Stomach (tissue), 9 donors: ENCODE data around the gene WASHC1. TPM values are rescaled to one million over a fixed set of nuclear protein-coding genes. Genes with fewer than 3 reads are reported as not detected.
"Not testable (repeated sequence)": the region's sequence is repeated elsewhere in the genome, so short reads cannot be mapped to it uniquely, and the experiment has no call there.

Experiments
- DNase-seq, 2 donors: peaks; one replicate each; pipeline versions ENCODE4 v3.0.0 to v3.0.0-alpha.2; 2013 to 2019
- H3K27ac ChIP-seq, 5 donors: fragments of 200-600 bp in 4 of 5; sonication (generic) in 4 of 5; one replicate each; pipeline ENCODE4 v1.5.1; 2013 to 2019; ENCODE audit warnings: mild to moderate bottlenecking in 1 of 5, moderate library complexity in 1 of 5
- H3K27me3 ChIP-seq, 3 donors: fragments of 200-600 bp; sonication (generic); one replicate each; pipeline ENCODE4 v1.5.1; 2017 to 2019; ENCODE audit warnings: mixed run types in 1 of 3
- H3K36me3 ChIP-seq, 4 donors: fragments of 200-600 bp; sonication (generic); 1 replicate in 3 of 4; 2 replicates in 1 of 4; pipeline ENCODE4 v1.5.1; 2016 to 2019
- H3K4me1 ChIP-seq, 4 donors: fragments of 200-600 bp; sonication (generic); one replicate each; pipeline ENCODE4 v1.5.1; 2016 to 2019
- H3K4me3 ChIP-seq, 4 donors: fragments of 200-600 bp; sonication (generic) in 3 of 4; one replicate each; pipeline ENCODE4 v1.5.1; 2016 to 2019; ENCODE audit warnings: mild to moderate bottlenecking in 1 of 4
- H3K9me3 ChIP-seq, 4 donors: fragments of 200-600 bp; sonication (generic); one replicate each; pipeline ENCODE4 v1.5.1; 2016 to 2019
- WGBS, 5 donors: extraction: QIAGEN DNeasy Blood & Tissue Kit in 3 of 5; methylation state at CpG; one replicate each; pipeline versions ENCODE4 v1.1.5 to v1.1.7; 2013 to 2018; 5-methylcytosine and 5-hydroxymethylcytosine counted together
- intact Hi-C: fragments of 100-400 bp; cut with DNase I; formaldehyde crosslinking; loops from one replicate; pipeline ENCODE4 v1.15.1; 2023; ENCODE audit warnings: low total_unique reads
- polyA plus RNA-seq, 3 donors: library from polyadenylated mRNA; stranded (reverse); fragments of 200-250 nt; gene quantifications; one replicate each; pipeline ENCODE4 v1.2.3, GENCODE V29; 2013
- total RNA-seq, 5 donors: library from RNA; depleted of rRNA; stranded (reverse); fragments of >200 nt; gene quantifications; one replicate each; pipeline versions ENCODE4 v1.1.0 to v1.2.3, GENCODE V29; 2014 to 2016
- donor health status: healthy with polysubstance abuse.
- donor health status: Bipolar disorder and iron deficiency.
- donor health status: healthy.

WASHC1 gene
- total and polyA plus RNA-seq, 8 donors = 2.9 to 69.0 (median 15.5) TPM

DNA sequence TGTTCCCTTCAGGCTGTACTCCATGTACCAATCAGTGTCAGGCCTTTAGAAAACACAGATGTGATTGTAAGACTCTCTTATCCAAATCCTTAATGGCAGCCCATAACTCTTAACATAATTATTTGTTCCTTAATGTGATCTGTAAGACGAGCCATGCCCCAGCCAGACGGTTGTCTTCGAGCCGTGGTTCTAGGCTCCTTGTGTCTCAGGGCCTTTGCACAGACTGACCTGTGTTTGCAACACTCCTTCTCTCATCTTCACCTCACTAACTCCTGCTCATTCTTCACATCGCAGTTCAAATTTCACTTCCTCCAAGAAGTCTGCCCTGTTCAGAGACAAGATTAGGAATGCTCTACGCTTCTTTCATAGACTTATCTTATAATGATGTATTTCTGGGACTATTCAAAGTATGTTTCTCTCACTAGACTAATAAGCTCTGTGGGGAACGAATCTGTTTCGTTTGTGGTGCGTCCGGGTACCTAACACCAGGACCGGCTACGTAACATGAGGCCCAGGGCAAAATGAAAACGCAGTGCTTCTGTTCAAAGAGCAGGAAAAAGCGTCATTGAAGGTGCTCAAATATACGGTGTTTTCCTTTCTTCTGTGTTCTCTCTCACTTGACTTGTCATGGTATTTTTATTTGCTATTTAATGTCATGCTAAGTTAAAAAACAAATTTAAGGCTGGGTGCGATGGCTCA is 16.1 kb upstream of the WASHC1 start:
- H3K4me3 ChIP-seq, H3K27ac ChIP-seq, H3K4me1 ChIP-seq, H3K9me3 ChIP-seq, intact Hi-C loops, H3K27me3 ChIP-seq, DNase-seq, H3K36me3 ChIP-seq: not testable (repeated sequence)
- 88 to 90% (median 90%) methylated on average over 13 to 16 of the region's 16 CpGs for WGBS, 5 donors

DNA sequence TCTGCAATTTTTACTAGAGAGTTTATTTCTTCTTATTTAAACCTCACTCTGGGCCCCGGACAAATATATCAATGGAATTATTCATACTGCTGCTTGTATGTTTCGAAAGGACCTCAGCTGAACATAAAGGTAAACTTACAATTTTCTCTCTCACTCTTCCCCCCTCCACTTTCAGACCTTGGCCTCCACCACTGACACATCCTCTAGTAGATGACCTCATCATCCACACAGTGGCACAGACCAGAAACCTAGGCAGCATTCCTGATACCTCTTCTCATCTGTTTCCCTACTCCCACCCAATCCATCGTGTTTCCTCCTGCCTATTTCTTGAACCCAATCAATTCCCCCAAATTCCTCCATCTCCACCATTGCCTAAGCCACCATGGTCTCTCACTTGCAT is 15.2 kb upstream of the WASHC1 start:
- H3K36me3 ChIP-seq, H3K9me3 ChIP-seq, DNase-seq, H3K4me3 ChIP-seq, intact Hi-C loops, H3K27ac ChIP-seq, H3K27me3 ChIP-seq, H3K4me1 ChIP-seq: not testable (repeated sequence)
- 74 to 83% (median 80%) methylated on average over 1 to 3 of the region's 3 CpGs for WGBS, 5 donors

DNA sequence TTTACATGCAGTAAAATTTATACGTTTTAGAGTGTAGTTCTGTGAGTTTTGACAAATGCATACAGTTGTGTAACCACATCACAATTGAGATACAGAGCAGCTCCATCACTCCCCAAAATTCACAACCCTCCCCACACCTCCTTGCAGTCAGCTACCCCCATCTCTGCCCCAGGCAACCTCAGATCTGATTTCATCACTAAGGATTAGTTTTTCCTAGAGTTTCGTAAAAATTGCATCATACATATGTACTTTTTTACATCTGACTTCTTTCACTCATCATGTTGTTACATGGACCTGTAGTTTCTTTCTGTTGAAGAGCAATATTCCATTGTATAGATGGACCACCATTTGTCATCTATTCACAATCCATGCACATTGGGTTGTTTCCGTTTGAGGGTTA is 14.4 kb upstream of the WASHC1 start:
- DNase-seq, intact Hi-C loops, H3K4me1 ChIP-seq, H3K27ac ChIP-seq, H3K27me3 ChIP-seq, H3K36me3 ChIP-seq, H3K9me3 ChIP-seq, H3K4me3 ChIP-seq: not testable (repeated sequence)
- 86 to 96% (median 89%) methylated on average over 2 to 3 of the region's 3 CpGs for WGBS, 5 donors

DNA sequence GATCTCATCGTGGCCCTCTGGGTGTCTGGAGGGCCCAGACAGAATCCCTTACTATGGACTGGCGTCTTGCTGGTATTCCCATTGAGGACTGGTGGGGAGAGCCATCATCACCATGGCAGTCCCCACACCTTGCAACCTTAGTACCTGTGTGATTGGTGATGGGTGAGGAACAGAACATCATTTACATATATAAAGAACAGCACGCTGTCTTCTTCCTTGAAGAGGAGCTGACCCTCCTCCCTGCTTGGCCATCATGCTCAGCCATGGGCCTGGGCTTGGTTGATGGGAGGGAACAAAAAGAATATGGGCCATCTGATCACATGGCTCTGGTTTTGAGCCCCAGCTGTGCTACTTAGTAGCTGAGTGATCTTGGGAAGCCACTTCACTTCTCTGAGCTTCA is 13.9 kb upstream of the WASHC1 start:
- DNase-seq, H3K36me3 ChIP-seq, H3K4me1 ChIP-seq, H3K4me3 ChIP-seq, intact Hi-C loops, H3K27ac ChIP-seq, H3K27me3 ChIP-seq, H3K9me3 ChIP-seq: not testable (repeated sequence)
- WGBS, 5 donors = 40 to 83% (median 70%) methylated on average over 1 to 2 of the region's 3 CpGs; no CpG with 5 or more reads in 1 of the 5 donors

DNA sequence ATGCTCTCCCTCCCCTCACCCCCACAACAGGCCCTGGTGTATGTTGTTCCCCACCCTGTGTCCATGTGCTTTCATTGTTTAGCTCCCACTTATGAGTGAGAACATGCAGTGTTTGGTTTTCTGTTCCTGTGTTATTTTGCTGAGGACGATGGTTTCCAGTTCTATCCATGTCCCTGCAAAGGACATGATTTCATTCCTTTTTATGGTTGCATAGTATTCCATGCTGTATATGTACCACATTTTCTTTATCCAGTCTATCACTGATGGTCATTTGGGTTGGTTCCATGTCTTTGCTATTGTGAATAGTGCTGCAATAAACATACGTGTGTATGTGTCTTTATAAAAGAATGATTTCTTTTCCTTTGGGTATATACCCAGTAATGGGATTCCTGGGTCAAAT is 12.6 kb upstream of the WASHC1 start:
- H3K36me3 ChIP-seq, H3K27me3 ChIP-seq, H3K27ac ChIP-seq, H3K4me3 ChIP-seq, H3K9me3 ChIP-seq, intact Hi-C loops, H3K4me1 ChIP-seq, DNase-seq: not testable (repeated sequence)
- 86 to 96% (median 92%) methylated on average over 2 of the region's 2 CpGs for WGBS, 5 donors

DNA sequence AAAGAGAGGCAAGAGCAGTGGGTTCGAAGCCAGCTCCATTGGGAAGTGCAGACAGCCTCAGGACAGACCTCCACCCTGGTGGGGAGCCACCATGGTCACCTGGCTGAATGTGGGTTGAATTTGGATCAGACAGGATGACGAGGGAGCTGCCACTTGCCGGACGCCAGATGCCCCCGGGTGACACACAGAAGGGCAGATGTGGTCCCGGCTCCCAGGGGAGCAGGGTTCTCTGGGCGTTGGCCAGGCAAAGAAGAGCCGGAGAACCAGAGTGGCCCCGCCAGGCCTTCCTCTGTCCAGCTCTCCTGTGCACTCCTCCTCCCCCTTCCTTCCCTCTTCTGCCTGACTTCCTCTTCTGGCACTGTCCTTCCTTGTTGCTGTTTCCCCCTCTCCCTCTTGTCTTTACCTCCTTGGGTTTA is 12.0 kb upstream of the WASHC1 start:
- WGBS, 5 donors = 74 to 84% (median 78%) methylated on average over 9 of the region's 9 CpGs; no CpG with 5 or more reads in 1 of the 5 donors
- DNase-seq, H3K4me3 ChIP-seq, H3K27ac ChIP-seq, H3K36me3 ChIP-seq, H3K9me3 ChIP-seq, H3K27me3 ChIP-seq, intact Hi-C loops, H3K4me1 ChIP-seq: not testable (repeated sequence)

DNA sequence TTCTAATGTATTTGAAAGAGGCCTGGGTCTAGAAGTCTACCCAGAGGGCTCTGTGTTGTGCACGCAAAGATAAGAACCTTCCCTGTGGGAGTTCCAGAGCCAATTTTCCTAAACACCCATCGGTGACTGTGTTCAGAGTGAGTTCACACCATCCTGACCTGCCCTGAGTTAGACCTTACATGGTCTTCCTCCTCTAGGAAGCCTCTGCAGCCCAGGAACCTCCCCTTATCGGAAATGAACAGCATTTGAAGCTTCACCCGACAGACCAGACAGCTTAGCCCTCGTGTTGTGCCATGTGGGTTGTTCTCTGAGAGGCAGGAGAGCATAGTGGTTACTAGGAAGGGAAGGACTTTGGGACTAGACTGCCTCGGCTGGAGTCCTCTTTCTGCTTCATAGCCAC is 3.1 kb upstream of the WASHC1 start:
- H3K27me3 ChIP-seq, DNase-seq, H3K4me3 ChIP-seq, H3K4me1 ChIP-seq, H3K36me3 ChIP-seq, H3K9me3 ChIP-seq, H3K27ac ChIP-seq, intact Hi-C loops: not testable (repeated sequence)
- WGBS, 5 donors = 52 to 62% (median 59%) methylated on average over 5 of the region's 6 CpGs; no CpG with 5 or more reads in 2 of the 5 donors

DNA sequence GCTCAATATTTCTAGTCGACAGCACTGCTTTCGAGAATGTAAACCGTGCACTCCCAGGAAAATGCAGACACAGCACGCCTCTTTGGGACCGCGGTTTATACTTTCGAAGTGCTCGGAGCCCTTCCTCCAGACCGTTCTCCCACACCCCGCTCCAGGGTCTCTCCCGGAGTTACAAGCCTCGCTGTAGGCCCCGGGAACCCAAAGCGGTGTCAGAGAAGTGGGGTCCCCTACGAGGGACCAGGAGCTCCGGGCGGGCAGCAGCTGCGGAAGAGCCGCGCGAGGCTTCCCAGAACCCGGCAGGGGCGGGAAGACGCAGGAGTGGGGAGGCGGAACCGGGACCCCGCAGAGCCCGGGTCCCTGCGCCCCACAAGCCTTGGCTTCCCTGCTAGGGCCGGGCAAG is 481 bp downstream of the WASHC1 start:
- DNase-seq, H3K27ac ChIP-seq, H3K27me3 ChIP-seq, intact Hi-C loops, H3K9me3 ChIP-seq, H3K4me1 ChIP-seq, H3K36me3 ChIP-seq: not testable (repeated sequence)
- WGBS, 5 donors = 0 to 1% (median 0%) methylated on average over 11 to 15 of the region's 30 CpGs; no CpG with 5 or more reads in 1 of the 5 donors
- H3K4me3 ChIP-seq = peak overlapping the region; percentile 31 to 56 (median 45)

DNA sequence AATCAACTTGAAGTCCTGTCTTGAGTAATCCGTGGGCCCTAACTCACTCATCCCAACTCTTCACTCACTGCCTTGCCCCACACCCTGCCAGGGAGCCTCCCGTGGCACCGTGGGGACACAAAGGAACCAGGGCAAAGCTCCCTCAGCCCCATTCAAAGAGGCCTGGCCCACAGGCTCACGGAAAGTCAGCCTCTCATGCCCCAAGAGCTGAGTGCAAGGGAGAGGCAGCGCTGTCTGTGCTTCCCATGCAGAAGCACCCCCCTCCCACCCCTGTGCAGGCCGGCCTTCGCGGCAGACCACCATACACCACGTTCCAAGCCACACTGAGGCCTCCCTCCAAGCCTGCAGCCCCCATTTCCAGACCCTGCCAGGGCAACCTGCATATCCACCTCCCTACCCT is 7.6 kb downstream of the WASHC1 start:
- H3K9me3 ChIP-seq, H3K27me3 ChIP-seq, H3K4me3 ChIP-seq, DNase-seq, H3K36me3 ChIP-seq, intact Hi-C loops, H3K27ac ChIP-seq, H3K4me1 ChIP-seq: not testable (repeated sequence)
- 86 to 100% (median 92%) methylated on average over 2 to 3 of the region's 9 CpGs; no CpG with 5 or more reads in 2 of the 5 donors for WGBS, 5 donors

DNA sequence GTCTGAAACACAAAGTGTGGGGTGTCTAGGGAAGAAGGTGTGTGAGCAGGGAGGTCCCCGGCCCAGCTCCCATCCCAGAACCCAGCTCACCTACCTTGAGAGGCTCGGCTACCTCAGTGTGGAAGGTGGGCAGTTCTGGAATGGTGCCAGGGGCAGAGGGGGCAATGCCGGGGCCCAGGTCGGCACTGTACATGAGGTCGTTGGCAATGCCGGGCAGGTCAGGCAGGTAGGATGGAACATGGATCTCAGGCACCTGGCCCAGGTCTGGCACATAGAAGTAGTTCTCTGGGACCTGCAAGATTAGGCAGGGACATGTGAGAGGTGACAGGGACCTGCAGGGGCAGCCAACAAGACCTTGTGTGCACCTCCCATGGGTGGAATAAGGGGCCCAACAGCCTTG is 12.4 kb downstream of the WASHC1 start:
- H3K27me3 ChIP-seq, DNase-seq, H3K9me3 ChIP-seq, intact Hi-C loops, H3K4me3 ChIP-seq, H3K4me1 ChIP-seq, H3K36me3 ChIP-seq, H3K27ac ChIP-seq: not testable (repeated sequence)
- WGBS, 5 donors = 93 to 100% (median 94%) methylated on average over 2 to 4 of the region's 6 CpGs; no CpG with 5 or more reads in 2 of the 5 donors

DNA sequence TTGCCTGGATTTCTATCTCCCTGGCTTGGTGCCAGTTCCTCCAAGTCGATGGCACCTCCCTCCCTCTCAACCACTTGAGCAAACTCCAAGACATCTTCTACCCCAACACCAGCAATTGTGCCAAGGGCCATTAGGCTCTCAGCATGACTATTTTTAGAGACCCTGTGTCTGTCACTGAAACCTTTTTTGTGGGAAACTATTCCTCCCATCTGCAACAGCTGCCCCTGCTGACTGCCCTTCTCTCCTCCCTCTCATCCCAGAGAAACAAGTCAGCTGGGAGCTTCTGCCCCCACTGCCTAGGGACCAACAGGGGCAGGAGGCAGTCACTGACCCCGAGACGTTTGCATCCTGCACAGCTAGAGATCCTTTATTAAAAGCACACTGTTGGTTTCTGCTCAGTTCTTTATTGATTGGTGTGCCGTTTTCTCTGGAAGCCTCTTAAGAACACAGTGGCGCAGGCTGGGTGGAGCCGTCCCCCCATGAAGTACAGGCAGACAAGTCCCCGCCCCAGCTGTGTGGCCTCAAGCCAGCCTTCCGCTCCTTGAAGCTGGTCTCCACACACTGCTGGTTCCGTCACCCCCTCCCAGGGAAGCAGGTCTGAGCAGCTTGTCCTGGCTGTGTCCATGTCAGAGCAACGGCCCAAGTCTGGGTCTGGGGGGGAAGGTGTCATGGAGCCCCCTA is 15.0 kb downstream of the WASHC1 start:
- peak in 1 of 2 donors; percentile 34 for DNase-seq
- H3K4me3 ChIP-seq, H3K4me1 ChIP-seq, H3K27me3 ChIP-seq, H3K27ac ChIP-seq, H3K9me3 ChIP-seq, intact Hi-C loops, H3K36me3 ChIP-seq: not testable (repeated sequence)
- 49 to 79% (median 56%) methylated on average over 7 to 9 of the region's 10 CpGs for WGBS, 5 donors
